Measurements from ENCODE around the gene DFFA.
"Not testable (repeated sequence)": the region's sequence is repeated elsewhere in the genome, so short reads cannot be mapped to it uniquely, and the experiment has no call there.

Gene DFFA

DNA sequence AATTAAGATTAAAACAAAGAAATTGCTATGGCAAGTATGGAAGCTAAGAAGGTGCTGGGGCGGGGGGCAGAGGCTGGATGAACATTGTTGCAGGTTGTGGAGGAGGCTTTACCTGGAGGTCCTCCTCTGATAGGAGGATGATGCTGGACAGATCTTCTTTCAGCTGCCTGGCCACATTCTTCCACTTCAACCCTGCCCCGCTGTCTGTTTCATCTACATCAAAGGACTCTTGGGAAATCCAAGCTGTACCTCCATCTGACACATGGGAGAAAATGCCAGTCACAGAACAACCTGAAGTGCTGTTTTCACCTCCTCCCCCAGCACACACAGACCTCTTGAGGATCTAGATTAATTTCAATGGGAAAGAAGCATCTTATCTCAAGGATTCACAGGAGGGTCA lies 5.3 kb downstream of the DFFA start:
- no peak for DNase-seq (ENCODE audit: low read depth, low spot score)

DNA sequence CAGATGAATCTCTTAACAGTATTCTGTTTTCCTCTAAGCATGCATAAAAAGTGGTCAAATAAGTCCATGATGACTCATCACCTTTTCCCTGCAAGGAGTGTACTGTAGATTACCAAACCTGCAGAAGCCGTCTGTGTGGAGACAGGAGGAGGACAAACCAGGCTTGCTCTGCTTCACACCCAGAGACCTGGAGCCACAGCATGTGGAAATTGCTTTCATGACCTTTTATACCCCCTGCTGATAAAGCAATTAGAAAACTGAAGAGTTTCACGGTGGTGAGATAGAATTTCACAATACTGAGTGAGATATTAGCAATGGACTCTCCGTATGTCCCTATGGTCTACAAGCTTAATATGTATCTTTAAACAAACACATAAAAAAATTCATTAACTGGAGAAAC lies 13.1 kb downstream of the DFFA start:
- no peak for DNase-seq (ENCODE audit: low read depth, low spot score)

GRCh38 chr1:10457875-10458274 lies 14.5 kb downstream of the DFFA start:
- DNase-seq (ENCODE audit: low read depth, low spot score): no peak

- not testable (repeated sequence) for DNase-seq (ENCODE audit: low read depth, low spot score)
Observed at GRCh38 chr1:10457462-10457861, 14.9 kb downstream of the DFFA start.

GRCh38 chr1:10456661-10457060 lies 15.7 kb downstream of the DFFA start:
- no peak for DNase-seq (ENCODE audit: low read depth, low spot score)

- no peak for DNase-seq (ENCODE audit: low read depth, low spot score)
Observed at GRCh38 chr1:10456048-10456447, 16.3 kb downstream of the DFFA start.

DNA sequence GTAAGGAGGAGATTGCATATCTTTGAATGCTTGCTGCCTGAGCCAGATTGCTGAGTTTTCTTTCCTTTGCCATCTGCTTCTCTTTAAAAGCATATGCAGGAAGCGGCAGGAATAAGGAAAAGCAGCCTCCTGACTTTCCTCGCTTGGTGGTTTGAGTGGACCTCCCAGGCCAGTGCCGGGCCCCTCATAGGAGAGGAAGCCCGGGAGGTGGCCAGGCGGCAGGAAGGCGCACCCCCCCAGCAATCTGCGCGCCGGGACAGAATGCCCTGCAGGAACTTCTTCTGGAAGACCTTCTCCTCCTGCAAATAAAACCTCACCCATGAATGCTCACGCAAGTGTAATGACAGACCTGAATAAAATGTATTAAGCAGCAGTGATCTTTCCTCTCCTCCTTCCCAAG lies 21.0 kb downstream of the DFFA start:
- no peak for DNase-seq (ENCODE audit: low read depth, low spot score)

DNA sequence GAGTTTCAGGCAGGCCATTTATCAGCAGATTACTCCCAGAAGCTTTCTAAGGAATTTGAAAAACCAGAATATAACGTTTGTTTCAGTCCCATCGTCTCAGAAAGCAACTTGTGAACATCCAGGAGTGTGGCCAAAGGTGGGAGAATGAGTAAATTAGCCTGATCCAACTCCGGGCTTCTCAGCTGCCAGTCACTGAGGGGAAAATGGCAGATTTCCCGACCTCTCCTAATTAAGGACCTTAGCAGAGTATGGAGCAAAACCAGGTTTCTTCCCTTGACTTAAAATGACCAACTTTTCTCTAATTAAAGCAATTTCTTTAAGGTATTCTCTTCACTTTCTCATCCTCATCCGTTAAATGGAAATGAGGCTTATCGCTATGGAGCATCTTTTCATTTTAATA lies 21.5 kb downstream of the DFFA start:
- no peak for DNase-seq (ENCODE audit: low read depth, low spot score)

- DNase-seq (ENCODE audit: low read depth, low spot score): no peak
Observed at GRCh38 chr1:10450156-10450814, 22.0 kb downstream of the DFFA start.

GRCh38 chr1:10449751-10450150 lies 22.6 kb downstream of the DFFA start, which contains the start of gene CORT:
Gene CORT, plus strand, starts transcription at chr1:10450031. Its CDS starts 193 bp downstream, at chr1:10450224.
- no peak for DNase-seq (ENCODE audit: low read depth, low spot score)

GRCh38 chr1:10446790-10447422 lies 25.4 kb downstream of the DFFA start:
- DNase-seq (ENCODE audit: low read depth, low spot score): no peak

- DNase-seq (ENCODE audit: low read depth, low spot score): no peak
Observed at GRCh38 chr1:10444795-10445397, 27.4 kb downstream of the DFFA start.

GRCh38 chr1:10444248-10444647 lies 28.1 kb downstream of the DFFA start:
- no peak for DNase-seq (ENCODE audit: low read depth, low spot score)

DNA sequence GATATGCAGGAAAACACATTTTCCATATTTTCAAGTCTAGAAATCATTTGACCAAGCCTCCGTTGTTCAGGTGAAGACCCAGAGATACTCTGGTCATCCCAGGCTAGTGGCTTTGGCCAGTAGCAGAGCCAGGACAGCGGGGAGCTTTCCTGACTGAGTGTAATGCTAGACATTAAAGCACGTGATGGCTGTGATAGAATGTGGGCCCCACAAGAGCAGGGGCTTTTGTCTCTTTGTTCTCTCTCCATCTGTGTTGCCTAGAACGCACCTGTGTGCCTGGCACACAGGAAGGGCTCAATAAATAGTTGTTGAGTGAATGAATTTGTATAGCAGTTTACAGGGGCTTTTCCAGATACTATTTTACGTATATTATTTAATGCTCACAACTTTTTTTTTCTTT lies 31.5 kb downstream of the DFFA start:
- no peak for DNase-seq (ENCODE audit: low read depth, low spot score)

DNA sequence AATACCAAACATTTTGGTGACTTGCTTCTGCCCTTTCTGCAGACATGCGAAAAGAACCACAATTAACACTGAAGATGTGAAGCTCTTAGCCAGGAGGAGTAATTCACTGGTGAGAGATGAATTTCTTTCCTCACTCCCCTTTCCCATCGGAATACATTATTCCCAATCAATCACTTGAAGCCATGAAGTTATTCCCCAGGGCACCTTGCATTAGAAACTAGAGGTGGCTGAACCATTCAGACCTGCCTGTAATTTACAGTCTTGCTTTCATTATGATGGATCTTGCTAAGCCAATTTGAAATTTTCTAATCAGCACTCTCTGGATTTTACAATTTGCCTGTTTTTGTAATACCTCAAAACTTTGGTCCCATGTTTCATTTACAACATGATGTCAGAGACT lies 32.0 kb downstream of the DFFA start:
- no peak for DNase-seq (ENCODE audit: low read depth, low spot score)

DNA sequence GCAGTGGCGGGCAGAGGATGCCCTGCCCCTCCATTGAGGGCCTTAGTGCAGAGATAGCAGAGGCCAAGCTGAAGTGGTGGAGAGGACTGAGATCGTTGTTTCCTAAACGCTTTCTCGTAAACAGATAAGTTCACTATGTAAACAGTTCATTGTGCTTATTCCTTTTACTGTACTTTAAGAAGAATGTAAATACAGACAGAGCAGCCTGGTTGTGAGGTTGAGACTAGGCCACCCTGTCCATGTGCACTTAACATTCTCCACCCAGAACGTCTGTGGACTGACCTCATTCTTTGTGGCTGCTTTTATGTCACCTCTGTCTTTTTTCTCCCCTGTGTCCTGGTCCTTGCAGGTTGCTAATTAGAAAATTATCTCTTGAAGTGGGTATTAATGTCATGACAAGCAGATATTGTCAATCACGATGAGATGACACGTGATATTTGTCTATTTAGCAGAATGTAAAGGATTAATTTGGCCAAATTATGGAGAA lies 33.6 kb downstream of the DFFA start:
- no peak for DNase-seq (ENCODE audit: low read depth, low spot score)

DNA sequence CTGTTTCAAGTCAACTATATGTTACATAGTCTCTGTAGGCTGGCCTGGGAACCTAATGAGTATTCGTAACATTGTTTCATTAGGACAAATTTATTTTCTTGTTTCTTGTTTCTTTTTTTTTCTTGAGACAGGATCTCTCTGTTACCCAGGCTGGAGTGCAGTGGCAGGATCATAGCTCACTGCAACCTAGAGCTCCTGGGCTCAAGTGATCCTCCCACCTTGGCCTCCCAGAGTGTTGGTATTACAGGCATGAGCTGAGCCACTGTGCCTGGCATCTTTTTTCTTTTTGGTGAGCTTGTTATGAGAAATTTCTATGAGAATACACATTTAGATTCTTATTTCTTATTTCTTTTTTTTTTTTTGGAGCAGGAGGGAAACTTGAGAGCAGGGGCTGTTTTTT lies 35.3 kb downstream of the DFFA start:
- no peak for DNase-seq (ENCODE audit: low read depth, low spot score)

- DNase-seq (ENCODE audit: low read depth, low spot score): no peak
Observed at GRCh38 chr1:10434590-10434989, 37.7 kb downstream of the DFFA start.

- DNase-seq (ENCODE audit: low read depth, low spot score): no peak
Observed at GRCh38 chr1:10433790-10434189, 38.5 kb downstream of the DFFA start.

GRCh38 chr1:10432910-10433700 lies 39.2 kb downstream of the DFFA start:
- no peak for DNase-seq (ENCODE audit: low read depth, low spot score)

DNA sequence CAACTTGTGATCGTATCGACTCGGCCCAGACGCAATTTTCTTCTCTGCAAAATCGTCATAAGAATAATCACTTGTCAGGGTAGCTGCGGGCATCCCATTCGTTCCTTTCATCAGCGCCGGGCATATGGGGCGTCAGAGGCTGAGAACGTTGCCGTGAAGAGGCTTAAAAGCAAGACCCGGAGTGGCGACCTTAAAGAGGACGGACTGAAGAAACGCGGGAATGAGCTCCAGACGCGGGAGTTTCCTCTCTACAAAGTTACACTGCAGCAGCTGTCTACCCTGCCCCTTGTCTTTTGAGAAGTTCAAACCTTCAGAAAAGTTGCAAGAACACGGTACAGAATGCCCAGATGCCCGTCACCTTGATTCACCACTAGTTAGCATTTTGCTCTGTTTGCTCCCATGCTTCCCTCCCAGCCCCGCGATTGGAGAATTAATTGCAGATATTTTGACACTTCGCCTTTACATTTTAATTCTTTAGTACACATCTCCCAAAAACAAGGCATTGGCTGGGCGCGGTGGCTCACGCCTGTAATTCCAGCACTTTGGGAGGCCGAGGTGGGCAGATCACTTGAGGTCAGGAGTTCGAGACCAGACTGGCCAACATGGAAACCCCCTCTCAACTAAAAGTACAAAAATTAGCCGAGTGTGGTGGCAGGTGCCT lies 41.1 kb downstream of the DFFA start:
- no peak for DNase-seq (ENCODE audit: low read depth, low spot score)

All from iPS DF 19.7 (cell line).